Naive thymus-derived CD4-positive, alpha-beta T cell (primary cell): ENCODE results near the gene SGF29. TPM values are rescaled to one million over a fixed set of nuclear protein-coding genes. Genes with fewer than 3 reads are reported as not detected.
"Not testable (repeated sequence)": the region's sequence is repeated elsewhere in the genome, so short reads cannot be mapped to it uniquely, and the experiment has no call there.

Source experiments
- ATAC-seq: fragments of 150-1000 bp; cut with Tn5 transposase; 2 replicates; pipeline ENCODE4 v1.10.0; 2021; ENCODE audit warnings: mild to moderate bottlenecking, moderate library complexity
- CTCF ChIA-PET: fragments of 350-600 bp; sonication (Branson Sonifier 250); formaldehyde crosslinking; loops from one replicate; lab custom pipeline; 2021; ENCODE audit warnings: antibody characterized with exemption; lab: Charles Lee
- POLR2A ChIA-PET: fragments of 350-600 bp; sonication (Branson Sonifier 250); formaldehyde crosslinking; loops from one replicate; lab custom pipeline; 2021; ENCODE audit warnings: antibody characterized with exemption, inconsistent platforms; lab: Charles Lee
- DNase-seq, 9 donors: peaks; one replicate each; pipeline versions ENCODE4 v3.0.0 to v3.0.0-alpha.2; 2020 to 2022; ENCODE audit warnings: mixed read lengths in 1 of 9
- H3K27ac ChIP-seq: one replicate; pipeline ENCODE4 v1.7.0; 2013; ENCODE audit warnings: mild to moderate bottlenecking, low read depth, low read length, moderate library complexity
- H3K27me3 ChIP-seq, 2 donors: one replicate each; pipeline ENCODE4 v1.7.0; 2013; ENCODE audit warnings: low read length in 2 of 2, mild to moderate bottlenecking in 2 of 2, moderate library complexity in 2 of 2; ENCODE audit not compliant: control insufficient read depth in 2 of 2, insufficient read depth in 2 of 2
- H3K36me3 ChIP-seq, 3 experiments: 1 replicate in 2 of 3; 2 replicates in 1 of 3; pipeline ENCODE4 v1.7.0; 2013; ENCODE audit warnings: low read length in 3 of 3, mild to moderate bottlenecking in 3 of 3, moderate library complexity in 1 of 3; ENCODE audit not compliant: insufficient read depth in 3 of 3, control insufficient read depth in 2 of 3
- H3K4me1 ChIP-seq, 2 donors: one replicate each; pipeline ENCODE4 v1.7.0; 2013; ENCODE audit warnings: low read length in 2 of 2, mild to moderate bottlenecking in 2 of 2, moderate library complexity in 1 of 2; ENCODE audit not compliant: control insufficient read depth in 2 of 2, insufficient read depth in 2 of 2
- H3K4me3 ChIP-seq: 2 replicates; pipeline ENCODE4 v1.7.0; 2013; ENCODE audit warnings: mild to moderate bottlenecking, low read length
- H3K9me3 ChIP-seq, 3 experiments: 1 replicate in 2 of 3; 2 replicates in 1 of 3; pipeline ENCODE4 v1.7.0; 2013; ENCODE audit warnings: low read length in 3 of 3; ENCODE audit not compliant: control insufficient read depth in 2 of 3
- H3K27ac Mint-ChIP-seq, 9 donors: one replicate each; pipeline ENCODE4 v1.8.0; 2020 to 2022; ENCODE audit warnings: mixed read lengths in 9 of 9, mild to moderate bottlenecking in 8 of 9, moderate library complexity in 5 of 9, inconsistent platforms in 2 of 9
- H3K27me3 Mint-ChIP-seq, 5 donors: one replicate each; pipeline ENCODE4 v1.8.0; 2021 to 2022; ENCODE audit warnings: mixed read lengths in 5 of 5, mild to moderate bottlenecking in 1 of 5
- H3K36me3 Mint-ChIP-seq, 5 donors: one replicate each; pipeline ENCODE4 v1.8.0; 2020 to 2022; ENCODE audit warnings: mixed read lengths in 5 of 5, mild to moderate bottlenecking in 3 of 5, inconsistent platforms in 1 of 5
- H3K4me1 Mint-ChIP-seq, 7 donors: one replicate each; pipeline ENCODE4 v1.8.0; 2020 to 2022; ENCODE audit warnings: mixed read lengths in 7 of 7, mild to moderate bottlenecking in 3 of 7, inconsistent platforms in 1 of 7
- H3K4me3 Mint-ChIP-seq, 10 donors: one replicate each; pipeline ENCODE4 v1.8.0; 2020 to 2022; ENCODE audit warnings: mild to moderate bottlenecking in 10 of 10, mixed read lengths in 10 of 10, moderate library complexity in 6 of 10, inconsistent platforms in 2 of 10
- H3K9me3 Mint-ChIP-seq, 11 donors: one replicate each; pipeline ENCODE4 v1.8.0; 2020 to 2022; ENCODE audit warnings: mixed read lengths in 11 of 11, mild to moderate bottlenecking in 4 of 11, inconsistent platforms in 1 of 11, moderate library complexity in 1 of 11
- intact Hi-C, 2 donors: fragments of 100-400 bp; cut with micrococcal nuclease; formaldehyde crosslinking; loops; one replicate each; pipeline ENCODE4 v1.15.1; 2023
- polyA plus RNA-seq, 2 donors: library from polyadenylated mRNA; unstranded; fragments of 300-500 nt; fragmentation: Illumina TruSeq; gene quantifications; one replicate each; pipeline ENCODE4 v1.2.3, GENCODE V29; 2021
- total RNA-seq, 6 experiments: library from RNA in 5 of 6; stranded (reverse) in 5 of 6; gene quantifications; 1 replicate in 5 of 6; 2 replicates in 1 of 6; pipeline ENCODE4 v1.2.3 and lab custom pipeline; 2021 to 2026

SGF29 gene
- total and polyA plus RNA-seq, 7 experiments from 2014 or later: 41.5 to 85.6 (median 68.2) TPM

GRCh38 chr16:28589930-28590329 lies 36.2 kb downstream of the SGF29 start:
- ChIA-PET CTCF (no interaction called here), POLR2A (no interaction called here)
- Mint-ChIP-seq H3K27me3 (no peaks in the 10 kb centered on the region), H3K27ac (no peak overlapping the region), H3K4me3 (no peak overlapping the region), H3K9me3 (no peaks in the 10 kb centered on the region), H3K36me3 (peaks cover 3 to 45% (median 4%) of the 10 kb centered on the region in 5 donors), H3K4me1 (peaks cover 0 to 4% (median 0%) of the 10 kb centered on the region in 7 donors)
- Histone ChIP-seq H3K27ac (no peak overlapping the region), H3K9me3 (no peaks in the 10 kb centered on the region), H3K36me3 (peaks cover 0 to 76% (median 0%) of the 10 kb centered on the region in 3 experiments), H3K4me1 (no peaks in the 10 kb centered on the region), H3K27me3 (no peaks in the 10 kb centered on the region), H3K4me3 (no peak overlapping the region)
- intact Hi-C loops: no loop called here
- ATAC-seq: no peak
- no peak for DNase-seq

GRCh38 chr16:28590384-28591340 lies 36.9 kb downstream of the SGF29 start:
- peaks cover 0 to 69% (median 0%) of the 10 kb centered on the region in 3 experiments for H3K36me3 ChIP-seq
- Mint-ChIP-seq H3K9me3 (no peaks in the 10 kb centered on the region), H3K4me1 (peaks cover 0 to 4% (median 0%) of the 10 kb centered on the region in 7 donors), H3K27ac (no peak overlapping the region), H3K4me3 (no peak overlapping the region), H3K27me3 (no peaks in the 10 kb centered on the region), H3K36me3 (peaks cover 0 to 40% (median 3%) of the 10 kb centered on the region in 5 donors)
- H3K27me3 ChIP-seq: no peaks in the 10 kb centered on the region
- ATAC-seq (no peak), DNase-seq (no peak)
- no peaks in the 10 kb centered on the region for H3K4me1 ChIP-seq
- no peak overlapping the region for H3K4me3 ChIP-seq
- ChIA-PET POLR2A (interaction anchor here (0.5 kb wide), 1 partner anchor 94 kb away, joined by 3 read pairs; no protein-coding TSS in a partner anchor), CTCF (no interaction called here)
- H3K27ac ChIP-seq: no peak overlapping the region
- intact Hi-C loops: no loop called here
- no peaks in the 10 kb centered on the region for H3K9me3 ChIP-seq

GRCh38 chr16:28591355-28591754 lies 37.6 kb downstream of the SGF29 start:
- ATAC-seq: no peak
- H3K36me3 ChIP-seq: peaks cover 0 to 62% (median 0%) of the 10 kb centered on the region in 3 experiments
- no peak overlapping the region for H3K27ac ChIP-seq
- Mint-ChIP-seq H3K4me1 (peaks cover 0 to 4% (median 0%) of the 10 kb centered on the region in 7 donors), H3K4me3 (no peak overlapping the region), H3K27me3 (no peaks in the 10 kb centered on the region), H3K36me3 (peaks cover 0 to 37% (median 3%) of the 10 kb centered on the region in 5 donors), H3K9me3 (no peaks in the 10 kb centered on the region), H3K27ac (no peak overlapping the region)
- no peaks in the 10 kb centered on the region for H3K4me1 ChIP-seq
- ChIA-PET POLR2A (no interaction called here), CTCF (no interaction called here)
- DNase-seq: no peak
- H3K27me3 ChIP-seq: no peaks in the 10 kb centered on the region
- intact Hi-C loops: no loop called here
- no peak overlapping the region for H3K4me3 ChIP-seq
- H3K9me3 ChIP-seq: no peaks in the 10 kb centered on the region

DNA sequence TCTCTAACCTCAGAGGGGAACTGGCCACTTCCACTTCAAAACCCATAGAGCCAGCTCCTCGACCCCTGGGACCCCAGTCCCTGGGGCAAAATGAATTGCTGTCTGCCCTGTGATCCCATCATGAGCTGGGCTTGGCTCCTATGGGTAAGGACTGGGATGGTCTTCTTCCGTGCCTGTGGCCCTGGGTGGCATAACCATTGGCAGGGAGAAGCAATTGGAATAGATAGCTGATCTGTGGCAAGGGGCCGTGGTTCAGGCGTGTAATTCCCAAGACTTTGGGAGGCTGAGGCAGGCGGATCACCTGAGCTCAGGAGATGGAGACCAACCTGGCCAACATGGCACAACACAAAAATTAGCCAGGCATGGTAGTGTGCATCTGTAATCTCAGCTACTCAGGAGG lies 38.8 kb downstream of the SGF29 start:
- Mint-ChIP-seq H3K27me3 (no peaks in the 10 kb centered on the region), H3K27ac (peak overlapping the region in 5 of 9 donors; percentile 26 to 66 (median 40)), H3K4me3 (no peak overlapping the region), H3K36me3 (peaks cover 0 to 28% (median 3%) of the 10 kb centered on the region in 5 donors), H3K9me3 (no peaks in the 10 kb centered on the region), H3K4me1 (peaks cover 0 to 9% (median 6%) of the 10 kb centered on the region in 7 donors)
- Histone ChIP-seq H3K27ac (no peak overlapping the region), H3K4me3 (no peak overlapping the region), H3K36me3 (peaks cover 0 to 50% (median 0%) of the 10 kb centered on the region in 3 experiments), H3K27me3 (no peaks in the 10 kb centered on the region), H3K4me1 (no peaks in the 10 kb centered on the region), H3K9me3 (no peaks in the 10 kb centered on the region)
- CTCF ChIA-PET: no interaction called here
- no peak for DNase-seq
- intact Hi-C loops: no loop called here
- no peak for ATAC-seq
- POLR2A ChIA-PET: interaction anchor here (0.9 kb wide), 1 partner anchor 300 kb away, joined by 3 read pairs; the partner anchor contains the start of gene SBK1

- no peaks in the 10 kb centered on the region for H3K4me1 ChIP-seq
- Mint-ChIP-seq H3K9me3 (no peaks in the 10 kb centered on the region), H3K4me1 (peaks cover 0 to 12% (median 7%) of the 10 kb centered on the region in 7 donors), H3K27ac (peak overlapping the region in 8 of 9 donors; percentile 48 to 93 (median 72)), H3K36me3 (peaks cover 0 to 28% (median 3%) of the 10 kb centered on the region in 5 donors), H3K4me3 (no peak overlapping the region), H3K27me3 (no peaks in the 10 kb centered on the region)
- H3K4me3 ChIP-seq: no peak overlapping the region
- H3K27me3 ChIP-seq: no peaks in the 10 kb centered on the region
- ChIA-PET CTCF (no interaction called here), POLR2A (interaction anchor here (0.6 to 0.9 kb wide), 2 partner anchors 12 to 301 kb away, joined by 3 to 7 read pairs; partner anchors contain the start of gene SBK1)
- intact Hi-C loops: no loop called here
- no peak for DNase-seq
- H3K36me3 ChIP-seq: peaks cover 0 to 44% (median 0%) of the 10 kb centered on the region in 3 experiments
- no peak for ATAC-seq
- H3K27ac ChIP-seq: no peak overlapping the region
- H3K9me3 ChIP-seq: no peaks in the 10 kb centered on the region
Observed at GRCh38 chr16:28592979-28593553, 39.3 kb downstream of the SGF29 start.

DNA sequence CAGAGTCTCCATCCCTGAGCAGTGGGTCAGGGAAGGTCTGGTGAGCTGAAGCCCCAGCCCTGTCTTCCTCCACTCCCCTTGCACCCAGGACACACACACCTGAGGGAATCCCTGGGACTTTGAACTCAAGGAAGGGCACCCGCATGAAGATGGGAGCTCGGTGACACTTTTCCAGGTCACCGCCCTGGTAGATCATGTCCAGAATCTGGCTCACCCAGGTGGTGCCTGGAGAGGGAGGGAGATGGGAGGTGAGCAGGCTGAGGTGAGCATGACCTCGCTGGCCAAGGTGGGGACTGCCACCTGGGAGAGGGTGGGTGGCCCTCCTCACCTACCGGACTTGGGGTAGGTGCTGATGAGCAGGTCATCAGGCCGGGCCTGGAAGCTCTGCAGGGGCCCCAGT lies 41.7 kb downstream of the SGF29 start:
- DNase-seq, intact Hi-C loops, H3K4me1 ChIP-seq, H3K4me3 ChIP-seq, H3K9me3 ChIP-seq, H3K4me3 Mint-ChIP-seq, H3K9me3 Mint-ChIP-seq, H3K27me3 ChIP-seq, H3K27me3 Mint-ChIP-seq, ATAC-seq, CTCF ChIA-PET, H3K27ac ChIP-seq: not testable (repeated sequence)
- Mint-ChIP-seq H3K4me1 (peaks cover 0 to 12% (median 7%) of the 10 kb centered on the region in 7 donors), H3K27ac (peak overlapping the region in 3 of 9 donors; percentile 36 to 56 (median 42)), H3K36me3 (peaks cover 0 to 17% (median 0%) of the 10 kb centered on the region in 5 donors)
- peaks cover 0 to 21% (median 0%) of the 10 kb centered on the region in 3 experiments for H3K36me3 ChIP-seq
- POLR2A ChIA-PET: interaction anchor here (1.0 kb wide), 1 partner anchor 16 kb away, joined by 5 read pairs; no protein-coding TSS in a partner anchor
